NCI-H2227 (cell line): ENCODE data around the gene ABCC6.
"Not testable (repeated sequence)": the region's sequence is repeated elsewhere in the genome, so short reads cannot be mapped to it uniquely, and the experiment has no call there.

Experiments used
- DNase-seq: peaks from one replicate; lab custom pipeline; 2025; ENCODE audit not compliant: unreplicated experiment; lab: John Stamatoyannopoulos, UW

Gene ABCC6

GRCh38 chr16:16190966-16191365, 32.3 kb downstream of the ABCC6 start:
- DNase-seq: not testable (repeated sequence)

GRCh38 chr16:16190546-16190945, 32.7 kb downstream of the ABCC6 start:
- no peak for DNase-seq

GRCh38 chr16:16189842-16190241, 33.5 kb downstream of the ABCC6 start:
- DNase-seq: no peak

- DNase-seq: no peak
Measured at GRCh38 chr16:16188827-16189226, 34.5 kb downstream of the ABCC6 start.

GRCh38 chr16:16186820-16187219, 36.5 kb downstream of the ABCC6 start:
- no peak for DNase-seq

- no peak for DNase-seq
Measured at GRCh38 chr16:16185095-16185494, 38.2 kb downstream of the ABCC6 start.

- no peak for DNase-seq
Measured at GRCh38 chr16:16184594-16184993, 38.7 kb downstream of the ABCC6 start.

- DNase-seq: no peak
Measured at GRCh38 chr16:16183562-16183961, 39.7 kb downstream of the ABCC6 start.

GRCh38 chr16:16182918-16183317, 40.4 kb downstream of the ABCC6 start:
- no peak for DNase-seq

GRCh38 chr16:16181748-16182147, 41.5 kb downstream of the ABCC6 start:
- DNase-seq: not testable (repeated sequence)

GRCh38 chr16:16178455-16179162, 44.7 kb downstream of the ABCC6 start:
- no peak for DNase-seq

GRCh38 chr16:16176328-16176727, 47.0 kb downstream of the ABCC6 start:
- DNase-seq: no peak

GRCh38 chr16:16175296-16175695, 48.0 kb downstream of the ABCC6 start:
- DNase-seq: no peak

- DNase-seq: no peak
Measured at GRCh38 chr16:16172991-16173390, 50.3 kb downstream of the ABCC6 start.

- no peak for DNase-seq
Measured at GRCh38 chr16:16171332-16171919, 51.9 kb downstream of the ABCC6 start.

GRCh38 chr16:16169615-16170014, 53.7 kb downstream of the ABCC6 start:
- DNase-seq: no peak

- DNase-seq: no peak
Measured at GRCh38 chr16:16168431-16168830, 54.9 kb downstream of the ABCC6 start.

GRCh38 chr16:16167927-16168326, 55.4 kb downstream of the ABCC6 start:
- no peak for DNase-seq

GRCh38 chr16:16166949-16167348, 56.3 kb downstream of the ABCC6 start:
- no peak for DNase-seq

- DNase-seq: no peak
Measured at GRCh38 chr16:16166085-16166484, 57.2 kb downstream of the ABCC6 start.

- DNase-seq: no peak
Measured at GRCh38 chr16:16164243-16164642, 59.1 kb downstream of the ABCC6 start.

- DNase-seq: no peak
Measured at GRCh38 chr16:16163571-16163970, 59.7 kb downstream of the ABCC6 start.

GRCh38 chr16:16163109-16163508, 60.2 kb downstream of the ABCC6 start:
- no peak for DNase-seq
